SK-N-MC (cell line): Measurements from ENCODE around the gene PERCC1.
"Not testable (repeated sequence)": the region's sequence is repeated elsewhere in the genome, so short reads cannot be mapped to it uniquely, and the experiment has no call there.

ENCODE experiments used
- DNase-seq: peaks from one replicate; pipeline ENCODE4 v3.0.0-alpha.2; 2011; ENCODE audit warnings: low read depth, low spot score
- H3K27ac ChIP-seq: fragments of 200-600 bp; sonication (generic); 2 replicates; pipeline ENCODE4 v1.5.1; 2016; ENCODE audit warnings: mixed run types
- H3K36me3 ChIP-seq: fragments of 200-600 bp; sonication (generic); 2 replicates; pipeline ENCODE4 v1.6.1; 2017; ENCODE audit warnings: antibody characterized with exemption, low read length, mixed read lengths; ENCODE audit not compliant: insufficient read depth
- H3K4me3 ChIP-seq: fragments of 200-600 bp; sonication (generic); 2 replicates; pipeline ENCODE4 v1.5.1; 2016
- H3K9ac ChIP-seq: fragments of 200-600 bp; sonication (generic); 2 replicates; pipeline ENCODE4 v1.8.0; 2017; ENCODE audit warnings: mixed run types, mixed read lengths; ENCODE audit not compliant: insufficient read length
- H3K9me3 ChIP-seq: fragments of 200-600 bp; sonication (generic); 2 replicates; pipeline ENCODE4 v1.6.1; 2017; ENCODE audit warnings: low read depth, mild to moderate bottlenecking, antibody characterized with exemption, low read length, moderate library complexity, mixed read lengths
- EZH2 ChIP-seq: fragments of 200-600 bp; sonication (generic); IDR thresholded peaks from one replicate; pipeline ENCODE4 v1.6.1; 2017; ENCODE audit warnings: antibody characterized with exemption
- FOXP2 ChIP-seq: optimal IDR thresholded peaks from 2 replicates; pipeline ENCODE3; 2011; ENCODE audit warnings: mild to moderate bottlenecking, moderate library complexity; ENCODE audit not compliant: insufficient read depth; ENCODE audit errors: extremely low read length, control extremely low read depth
- POLR2AphosphoS5 ChIP-seq: IDR thresholded peaks from 2 replicates; pipeline ENCODE4 v1.6.1; 2012; ENCODE audit warnings: mild to moderate bottlenecking, low read depth, low read length, borderline replicate concordance

Gene PERCC1

DNA sequence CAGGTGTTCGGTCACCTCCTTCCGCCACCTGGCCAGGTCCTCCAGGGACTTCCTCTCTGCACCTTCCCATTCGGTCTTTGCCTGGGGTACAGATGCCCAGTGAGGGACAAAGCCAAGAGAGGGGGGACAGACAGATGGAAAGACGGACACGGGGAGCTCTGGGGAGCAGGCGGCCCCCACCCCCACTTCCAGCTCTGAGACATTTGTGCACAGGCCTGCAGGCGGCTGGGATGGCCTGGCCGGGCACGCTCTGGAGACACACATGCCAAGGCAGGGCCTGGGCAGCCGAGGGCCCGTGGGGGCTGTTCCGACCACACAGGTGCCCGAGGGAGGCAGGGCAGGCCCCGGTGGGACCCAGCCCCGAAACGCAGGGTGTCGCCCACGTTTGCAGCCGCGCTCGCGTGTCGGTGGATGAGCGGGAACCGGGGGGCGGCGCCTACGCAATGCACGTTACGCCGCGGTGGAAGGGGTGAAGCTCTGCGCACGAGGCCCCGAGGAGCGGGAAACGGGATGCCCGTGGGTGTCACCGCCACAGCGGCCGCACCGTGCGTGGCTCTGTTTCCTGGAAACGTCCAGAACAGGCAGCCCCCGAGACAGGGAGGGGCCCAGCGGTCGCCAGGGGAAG, 6.0 kb downstream of the PERCC1 start:
- no peak overlapping the region for H3K4me3 ChIP-seq
- no peak for DNase-seq
- H3K9me3 ChIP-seq: no peaks in the 10 kb centered on the region
- no peaks in the 10 kb centered on the region for H3K36me3 ChIP-seq
- H3K9ac ChIP-seq: no peak overlapping the region
- H3K27ac ChIP-seq: no peak overlapping the region
- TF ChIP-seq EZH2: no peak
- no peak for TF ChIP-seq FOXP2
- no peak for TF ChIP-seq POLR2AphosphoS5

DNA sequence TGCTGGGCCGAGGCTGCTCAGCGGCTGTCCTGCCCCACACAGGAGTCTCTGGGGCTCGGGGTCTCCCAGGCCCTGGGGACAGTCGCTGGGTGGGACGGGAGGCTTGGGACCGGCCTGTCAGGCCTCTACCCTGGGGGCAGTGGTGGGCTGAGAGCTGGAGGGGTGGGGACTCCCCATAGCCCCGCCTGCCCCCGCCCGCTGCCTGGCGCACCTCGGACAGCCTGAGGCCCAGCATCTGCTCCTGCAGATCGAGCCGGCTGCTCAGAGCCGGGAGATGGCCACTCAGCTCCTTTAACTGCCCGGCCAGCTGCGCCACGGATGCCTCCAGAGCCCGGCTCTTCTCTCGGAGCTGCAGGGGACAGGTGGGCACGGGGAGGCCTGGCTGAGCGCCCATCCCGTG, 6.7 kb downstream of the PERCC1 start:
- TF ChIP-seq EZH2 (no peak), POLR2AphosphoS5 (no peak), FOXP2 (no peak)
- no peaks in the 10 kb centered on the region for H3K36me3 ChIP-seq
- no peak for DNase-seq
- no peak overlapping the region for H3K27ac ChIP-seq
- H3K9me3 ChIP-seq: no peaks in the 10 kb centered on the region
- H3K9ac ChIP-seq: no peak overlapping the region
- no peak overlapping the region for H3K4me3 ChIP-seq

GRCh38 chr16:1438229-1439057, 7.6 kb downstream of the PERCC1 start:
- no peak overlapping the region for H3K9ac ChIP-seq
- no peak overlapping the region for H3K4me3 ChIP-seq
- no peak for TF ChIP-seq FOXP2
- H3K9me3 ChIP-seq: no peaks in the 10 kb centered on the region
- H3K36me3 ChIP-seq: no peaks in the 10 kb centered on the region
- no peak overlapping the region for H3K27ac ChIP-seq
- no peak for DNase-seq

GRCh38 chr16:1439058-1439698, 8.3 kb downstream of the PERCC1 start:
- TF ChIP-seq FOXP2 (no peak), EZH2 (no peak), POLR2AphosphoS5 (no peak)
- Histone ChIP-seq H3K4me3 (no peak overlapping the region), H3K36me3 (no peaks in the 10 kb centered on the region), H3K9ac (no peak overlapping the region), H3K27ac (no peak overlapping the region), H3K9me3 (no peaks in the 10 kb centered on the region)
- DNase-seq: no peak

DNA sequence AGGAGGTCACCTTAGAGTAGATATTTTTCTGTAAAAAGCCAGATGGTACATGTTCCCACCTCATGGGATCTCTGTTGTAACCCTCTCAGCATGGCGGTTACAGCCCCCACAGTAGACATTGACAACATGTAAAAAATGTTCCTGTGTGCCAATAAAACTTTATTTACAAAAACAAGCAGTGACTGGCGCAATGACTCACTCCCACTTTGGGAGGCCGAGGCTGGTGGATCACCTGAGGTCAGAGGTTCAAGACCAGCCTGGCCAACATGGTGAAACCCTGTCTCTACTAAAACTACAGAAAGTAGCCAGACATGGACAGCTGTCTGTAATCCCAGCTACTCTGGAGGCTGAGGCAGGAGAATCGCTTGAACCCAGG, 8.8 kb downstream of the PERCC1 start:
- H3K9me3 ChIP-seq, H3K27ac ChIP-seq, H3K4me3 ChIP-seq, H3K9ac ChIP-seq, DNase-seq, H3K36me3 ChIP-seq: not testable (repeated sequence)

- DNase-seq: no peak
- Histone ChIP-seq H3K27ac (no peak overlapping the region), H3K4me3 (no peak overlapping the region), H3K36me3 (no peaks in the 10 kb centered on the region), H3K9me3 (no peaks in the 10 kb centered on the region), H3K9ac (no peak overlapping the region)
- TF ChIP-seq FOXP2: no peak
- no peak for TF ChIP-seq POLR2AphosphoS5
- no peak for TF ChIP-seq EZH2
These were observed 10.5 kb downstream of the PERCC1 start for GRCh38 chr16:1441391-1441829.

DNA sequence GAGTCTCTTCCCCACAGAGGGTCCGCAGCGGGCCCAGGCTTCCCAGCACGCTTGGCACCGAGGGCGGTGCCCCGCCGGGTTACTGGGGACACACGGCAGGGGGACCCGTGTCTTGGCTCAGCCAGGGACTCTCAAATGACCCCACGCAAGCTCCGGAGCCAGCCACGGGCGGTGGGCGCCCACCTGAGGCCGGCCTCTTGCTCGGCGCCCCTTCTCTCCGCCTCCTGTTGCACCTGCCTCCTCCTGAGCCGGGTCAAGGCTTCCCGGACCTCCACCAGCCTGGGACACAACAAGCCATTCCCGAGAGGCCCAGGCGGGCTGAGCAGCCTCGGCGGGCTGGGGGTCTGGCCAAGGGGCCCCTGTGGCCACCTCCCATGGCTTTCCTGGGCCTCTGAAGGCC, 11.8 kb downstream of the PERCC1 start:
- no peaks in the 10 kb centered on the region for H3K36me3 ChIP-seq
- no peak overlapping the region for H3K27ac ChIP-seq
- H3K4me3 ChIP-seq: no peak overlapping the region
- H3K9ac ChIP-seq: no peak overlapping the region
- no peak for TF ChIP-seq POLR2AphosphoS5
- TF ChIP-seq EZH2: no peak
- TF ChIP-seq FOXP2: no peak
- DNase-seq: no peak
- no peaks in the 10 kb centered on the region for H3K9me3 ChIP-seq

- TF ChIP-seq FOXP2 (no peak), POLR2AphosphoS5 (no peak), EZH2 (no peak)
- Histone ChIP-seq H3K36me3 (no peaks in the 10 kb centered on the region), H3K9me3 (no peaks in the 10 kb centered on the region), H3K9ac (no peak overlapping the region), H3K27ac (no peak overlapping the region), H3K4me3 (no peak overlapping the region)
- DNase-seq: no peak
These were observed 12.6 kb downstream of the PERCC1 start for GRCh38 chr16:1443403-1443973.
